Esophagus squamous epithelium (tissue), 4 donors: ENCODE results near the gene IFITM1.

Experiments
- POLR2A ChIP-seq, 4 donors: fragments of 450-650 bp; IDR thresholded peaks; one replicate each; pipeline ENCODE4 v1.6.1; 2017; ENCODE audit warnings: antibody characterized with exemption in 4 of 4, mild to moderate bottlenecking in 4 of 4, moderate library complexity in 3 of 4
- TF ChIP-seq, protein P1 (sequence below), 6 experiments: fragments of 450-650 bp in 4 of 6; fragments of 200-600 bp in 2 of 6; sonication (generic) in 2 of 6; IDR thresholded peaks; one replicate each; pipeline ENCODE4 v1.5.1; 2016 to 2019; ENCODE audit warnings: antibody characterized with exemption in 6 of 6, mild to moderate bottlenecking in 4 of 6, moderate library complexity in 4 of 6

DNA sequence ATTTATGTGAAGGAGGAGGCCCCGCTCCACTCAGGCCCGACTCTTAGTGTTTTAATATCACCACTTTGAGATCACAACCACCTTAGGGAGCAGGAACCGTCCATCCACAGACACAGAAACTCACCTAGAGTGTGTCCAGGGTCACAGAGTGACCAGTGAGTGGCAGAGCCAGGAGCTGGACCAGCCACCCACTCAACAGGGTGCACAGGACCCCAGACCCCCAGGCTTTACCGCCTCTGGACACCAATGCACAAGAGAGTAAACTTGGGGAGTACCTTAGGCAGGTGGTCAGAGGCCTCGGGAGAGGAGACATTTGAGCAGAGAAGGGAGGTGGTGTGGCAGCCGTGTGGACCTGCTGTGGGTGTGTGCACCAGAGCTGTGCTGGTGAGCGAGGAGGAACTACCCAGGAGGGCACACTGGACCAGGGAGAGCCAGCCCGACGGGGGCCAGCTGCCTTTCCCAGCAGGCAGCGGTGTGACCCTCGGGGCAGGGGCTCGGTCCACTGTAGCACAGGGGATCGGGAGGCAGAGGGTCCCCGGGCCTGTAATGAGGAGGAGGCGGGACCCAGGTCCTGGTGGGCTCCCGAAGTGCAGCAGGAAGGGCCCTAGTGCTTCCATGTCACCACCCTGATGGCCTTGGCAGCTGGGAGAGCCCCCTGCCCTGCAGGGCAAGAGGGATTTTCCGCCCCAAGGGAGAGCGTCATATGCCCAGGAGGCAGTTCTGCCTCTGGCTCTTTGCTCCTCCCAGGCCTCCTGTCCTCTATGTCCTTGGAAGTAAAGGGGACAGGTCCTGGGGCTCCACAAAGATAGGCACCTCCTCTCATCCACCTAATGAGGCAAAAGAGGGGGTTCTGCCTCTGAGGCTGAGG lies 43.2 kb upstream of the IFITM1 start:
- TF ChIP-seq, protein P1, sequence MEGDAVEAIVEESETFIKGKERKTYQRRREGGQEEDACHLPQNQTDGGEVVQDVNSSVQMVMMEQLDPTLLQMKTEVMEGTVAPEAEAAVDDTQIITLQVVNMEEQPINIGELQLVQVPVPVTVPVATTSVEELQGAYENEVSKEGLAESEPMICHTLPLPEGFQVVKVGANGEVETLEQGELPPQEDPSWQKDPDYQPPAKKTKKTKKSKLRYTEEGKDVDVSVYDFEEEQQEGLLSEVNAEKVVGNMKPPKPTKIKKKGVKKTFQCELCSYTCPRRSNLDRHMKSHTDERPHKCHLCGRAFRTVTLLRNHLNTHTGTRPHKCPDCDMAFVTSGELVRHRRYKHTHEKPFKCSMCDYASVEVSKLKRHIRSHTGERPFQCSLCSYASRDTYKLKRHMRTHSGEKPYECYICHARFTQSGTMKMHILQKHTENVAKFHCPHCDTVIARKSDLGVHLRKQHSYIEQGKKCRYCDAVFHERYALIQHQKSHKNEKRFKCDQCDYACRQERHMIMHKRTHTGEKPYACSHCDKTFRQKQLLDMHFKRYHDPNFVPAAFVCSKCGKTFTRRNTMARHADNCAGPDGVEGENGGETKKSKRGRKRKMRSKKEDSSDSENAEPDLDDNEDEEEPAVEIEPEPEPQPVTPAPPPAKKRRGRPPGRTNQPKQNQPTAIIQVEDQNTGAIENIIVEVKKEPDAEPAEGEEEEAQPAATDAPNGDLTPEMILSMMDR (IDR thresholded peaks at IDR 0.05), result no peak
- no peak for TF ChIP-seq POLR2A (IDR thresholded peaks at IDR 0.05)
